Type B pancreatic cell (in vitro differentiated cells): ENCODE results near the gene SHB. TPM values are rescaled to one million over a fixed set of nuclear protein-coding genes. Genes with fewer than 3 reads are reported as not detected.
A peak's percentile ranks its signal among the peaks of the same experiment; 100 is the strongest.

ENCODE experiments used
- DNase-seq: peaks from one replicate; pipeline ENCODE4 v3.0.0; 2021; ENCODE audit warnings: mixed read lengths; ENCODE audit not compliant: unreplicated experiment; ENCODE audit errors: extremely low spot score
- H3K27ac Mint-ChIP-seq: 2 replicates; pipeline ENCODE4 v1.8.0; 2021; ENCODE audit warnings: mild to moderate bottlenecking, mixed read lengths
- H3K27me3 Mint-ChIP-seq: 2 replicates; pipeline ENCODE4 v1.8.0; 2021; ENCODE audit warnings: mixed read lengths
- H3K36me3 Mint-ChIP-seq: 2 replicates; pipeline ENCODE4 v1.8.0; 2021; ENCODE audit warnings: mixed read lengths
- H3K4me1 Mint-ChIP-seq: one replicate; pipeline ENCODE4 v1.8.0; 2021; ENCODE audit warnings: mixed read lengths; ENCODE audit not compliant: unreplicated experiment
- H3K4me3 Mint-ChIP-seq: 2 replicates; pipeline ENCODE4 v1.8.0; 2021; ENCODE audit warnings: mild to moderate bottlenecking, mixed read lengths
- H3K9me3 Mint-ChIP-seq: 2 replicates; pipeline ENCODE4 v1.8.0; 2021; ENCODE audit warnings: mixed read lengths
- CTCF ChIP-seq: fragments of 200-600 bp; sonication (generic); conservative IDR thresholded peaks from 2 replicates; pipeline ENCODE4 v1.5.0; 2021; ENCODE audit warnings: antibody characterized with exemption, mild to moderate bottlenecking
- total RNA-seq: library from RNA; stranded (reverse); gene quantifications from 2 replicates; pipeline ENCODE4 v1.2.1, GENCODE V29; 2021; ENCODE audit warnings: low replicate concordance

Gene SHB
- total RNA-seq, 1 donor from 2014 or later, result 14.4 TPM

- DNase-seq, result no peak
- Mint-ChIP-seq H3K4me3 (no peak overlapping the region), H3K27me3 (no peaks in the 10 kb centered on the region), H3K4me1 (peaks cover 25% of the 10 kb centered on the region), H3K9me3 (no peaks in the 10 kb centered on the region), H3K27ac (no peak overlapping the region), H3K36me3 (peaks cover 26% of the 10 kb centered on the region)
- no peak for TF ChIP-seq CTCF
Observed at GRCh38 chr9:37948417-37948980, 120.5 kb downstream of the SHB start.

GRCh38 chr9:37947977-37948376 lies 121.0 kb downstream of the SHB start:
- Mint-ChIP-seq H3K27ac (no peak overlapping the region), H3K27me3 (no peaks in the 10 kb centered on the region), H3K9me3 (no peaks in the 10 kb centered on the region), H3K4me3 (no peak overlapping the region), H3K36me3 (peaks cover 21% of the 10 kb centered on the region), H3K4me1 (peaks cover 28% of the 10 kb centered on the region)
- TF ChIP-seq CTCF, result no peak
- DNase-seq, result no peak

- no peak for DNase-seq
- peaks cover 31% of the 10 kb centered on the region for H3K4me1 Mint-ChIP-seq
- no peak for TF ChIP-seq CTCF
- H3K27ac Mint-ChIP-seq, result peak overlapping the region; percentile 70
- H3K9me3 Mint-ChIP-seq, result no peaks in the 10 kb centered on the region
- peaks cover 16% of the 10 kb centered on the region for H3K36me3 Mint-ChIP-seq
- no peak overlapping the region for H3K4me3 Mint-ChIP-seq
- no peaks in the 10 kb centered on the region for H3K27me3 Mint-ChIP-seq
Observed at GRCh38 chr9:37947471-37947870, 121.6 kb downstream of the SHB start.

GRCh38 chr9:37946971-37947370 lies 122.1 kb downstream of the SHB start:
- H3K4me3 Mint-ChIP-seq, result no peak overlapping the region
- H3K27ac Mint-ChIP-seq, result peak overlapping the region; percentile 70

GRCh38 chr9:37946041-37946440 lies 123.0 kb downstream of the SHB start:
- no peak overlapping the region for H3K27ac Mint-ChIP-seq
- H3K4me3 Mint-ChIP-seq, result no peak overlapping the region
- TF ChIP-seq CTCF, result no peak
- H3K4me1 Mint-ChIP-seq, result peaks cover 34% of the 10 kb centered on the region
- H3K36me3 Mint-ChIP-seq, result peaks cover 9% of the 10 kb centered on the region
- H3K27me3 Mint-ChIP-seq, result no peaks in the 10 kb centered on the region
- no peak for DNase-seq
- no peaks in the 10 kb centered on the region for H3K9me3 Mint-ChIP-seq

More at GRCh38 chr9:37946971-37947370, 122.1 kb downstream of the SHB start:
- Mint-ChIP-seq H3K4me1 (peaks cover 35% of the 10 kb centered on the region), H3K36me3 (peaks cover 11% of the 10 kb centered on the region), H3K27me3 (no peaks in the 10 kb centered on the region), H3K9me3 (no peaks in the 10 kb centered on the region)
- DNase-seq, result no peak
- TF ChIP-seq CTCF, result no peak
